Kidney (tissue), 14 donors: ENCODE data around the gene MYO7B. TPM values are rescaled to one million over a fixed set of nuclear protein-coding genes. Genes with fewer than 3 reads are reported as not detected.

Experiments used
- DNase-seq, 5 donors: peaks; one replicate each; pipeline ENCODE4 v3.0.0-alpha.2; 2013 to 2020
- FAIRE-seq: peaks from 2 replicates; lab custom pipeline; 2012; peaks lifted over from hg19 to GRCh38; lab: Jason Lieb, UNC
- H3K27ac ChIP-seq, 2 donors: one replicate each; pipeline ENCODE4 v1.7.0; 2013; ENCODE audit warnings: low read depth in 2 of 2, low read length in 2 of 2, inconsistent platforms in 1 of 2
- H3K27me3 ChIP-seq: one replicate; pipeline ENCODE4 v1.7.1; 2013; ENCODE audit warnings: low read length, inconsistent platforms; ENCODE audit not compliant: control insufficient read depth, insufficient read depth
- H3K36me3 ChIP-seq, 3 donors: one replicate each; pipeline versions ENCODE4 v1.7.0 to v1.7.1; 2013; ENCODE audit warnings: low read length in 3 of 3, control low read depth in 1 of 3, inconsistent platforms in 1 of 3; ENCODE audit not compliant: insufficient read depth in 3 of 3, control insufficient read depth in 2 of 3
- H3K4me1 ChIP-seq, 3 donors: one replicate each; pipeline versions ENCODE4 v1.7.0 to v1.7.1; 2013; ENCODE audit warnings: low read length in 3 of 3, inconsistent platforms in 1 of 3, low read depth in 1 of 3; ENCODE audit not compliant: control insufficient read depth in 2 of 3, insufficient read depth in 2 of 3
- H3K4me3 ChIP-seq, 3 donors: one replicate each; pipeline versions ENCODE4 v1.7.0 to v1.8.1; 2013; ENCODE audit warnings: low read length in 3 of 3, control low read depth in 1 of 3, inconsistent platforms in 1 of 3
- H3K9ac ChIP-seq, 3 donors: one replicate each; pipeline versions ENCODE4 v1.7.0 to v1.7.1; 2013; ENCODE audit warnings: low read length in 3 of 3, control low read depth in 1 of 3, inconsistent platforms in 1 of 3
- H3K9me3 ChIP-seq, 3 donors: one replicate each; pipeline versions ENCODE4 v1.7.0 to v1.7.1; 2013; ENCODE audit warnings: low read length in 3 of 3, control low read depth in 1 of 3, inconsistent platforms in 1 of 3; ENCODE audit not compliant: control insufficient read depth in 2 of 3, insufficient read depth in 1 of 3
- CTCF ChIP-seq: IDR thresholded peaks from 3 replicates; pipeline ENCODE4 v1.5.1; 2012; ENCODE audit warnings: mild to moderate bottlenecking, moderate library complexity, borderline replicate concordance; ENCODE audit not compliant: insufficient read depth; ENCODE audit errors: extremely low read depth
- intact Hi-C: fragments of 100-400 bp; cut with DNase I; formaldehyde crosslinking; loops from one replicate; pipeline ENCODE4 v1.11.1; 2022
- polyA plus RNA-seq: library from polyadenylated mRNA; stranded (reverse); fragments of 350-450 nt; fragmentation: Illumina TruSeq; extraction: RNeasy Lipid Tissue Mini Kit (QIAGEN cat#74804); gene quantifications from one replicate; pipeline ENCODE4 v1.2.3, GENCODE V29; 2014; ENCODE audit warnings: low read depth, low replicate concordance; ENCODE audit not compliant: insufficient read depth
- total RNA-seq: library from RNA; stranded (reverse); fragmentation: NEBNext Ultra II Directional; extraction: Animal tissue kit (Norgen Biotek cat#: 25700); gene quantifications from one replicate; pipeline ENCODE4 v1.2.1, GENCODE V29; 2021
- donor health status: control.
- donor health status: control.
- donor health status: control.
- donor health status: control.
- donor health status: control.
- donor health status: DM: yes; HTN: yes; CAD: no.
- donor health status: Normal renal cell carcinoma (clear cell type).

Gene MYO7B
- total and polyA plus RNA-seq, 2 donors from 2014 or later: 11.0 to 22.2 TPM

DNA sequence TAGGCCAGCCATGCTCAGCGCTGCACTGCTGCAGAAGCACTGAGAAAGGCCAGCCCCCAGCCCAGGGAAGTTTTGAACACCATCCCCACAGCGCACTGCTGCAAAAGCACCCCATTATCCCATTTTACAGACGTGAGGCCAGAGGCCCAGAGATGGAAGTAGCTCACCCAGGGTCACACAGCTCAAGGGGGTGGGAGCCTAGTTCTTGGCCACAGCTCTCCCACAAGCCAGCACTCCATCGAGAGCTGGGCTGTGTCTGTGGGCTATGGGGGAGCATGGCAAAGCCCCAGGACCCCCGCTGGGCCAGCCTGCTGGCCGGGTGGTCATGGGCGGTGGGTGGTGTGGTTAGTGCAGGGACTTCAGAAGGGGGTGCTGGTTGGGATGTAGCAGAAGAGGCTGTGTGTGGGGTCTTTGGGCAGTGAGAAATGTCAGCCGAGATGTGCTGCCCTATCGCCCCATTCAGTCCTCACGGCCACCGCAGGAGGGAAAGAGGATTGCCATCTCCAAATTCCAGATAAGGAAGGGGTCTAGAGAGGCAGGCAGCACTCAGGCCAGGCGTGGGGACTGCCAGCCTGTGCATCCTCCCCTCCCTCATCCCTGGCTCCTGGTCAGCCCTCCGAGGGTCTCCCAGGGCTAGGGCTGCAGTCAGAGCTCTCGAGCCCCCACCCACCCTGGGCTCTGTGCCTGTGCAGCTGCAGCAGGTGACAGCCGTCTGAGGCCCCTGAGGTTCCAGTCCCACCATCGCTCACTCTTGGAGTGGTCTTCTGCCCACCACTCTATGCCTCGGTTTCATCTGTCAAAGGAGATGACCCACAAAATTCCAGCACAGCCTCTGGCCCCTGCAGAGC, 93.5 kb downstream of the MYO7B start:
- peaks cover 0 to 2% (median 0%) of the 10 kb centered on the region in 3 donors for H3K4me1 ChIP-seq
- no peak overlapping the region for H3K27ac ChIP-seq
- no peak overlapping the region for H3K9ac ChIP-seq
- no peak for FAIRE-seq
- no peaks in the 10 kb centered on the region for H3K36me3 ChIP-seq
- H3K4me3 ChIP-seq: no peak overlapping the region
- H3K9me3 ChIP-seq: no peaks in the 10 kb centered on the region
- intact Hi-C loops: no loop called here
- peak in 1 of 5 donors; percentile 37 for DNase-seq
- TF ChIP-seq CTCF: no peak
- H3K27me3 ChIP-seq: no peaks in the 10 kb centered on the region

DNA sequence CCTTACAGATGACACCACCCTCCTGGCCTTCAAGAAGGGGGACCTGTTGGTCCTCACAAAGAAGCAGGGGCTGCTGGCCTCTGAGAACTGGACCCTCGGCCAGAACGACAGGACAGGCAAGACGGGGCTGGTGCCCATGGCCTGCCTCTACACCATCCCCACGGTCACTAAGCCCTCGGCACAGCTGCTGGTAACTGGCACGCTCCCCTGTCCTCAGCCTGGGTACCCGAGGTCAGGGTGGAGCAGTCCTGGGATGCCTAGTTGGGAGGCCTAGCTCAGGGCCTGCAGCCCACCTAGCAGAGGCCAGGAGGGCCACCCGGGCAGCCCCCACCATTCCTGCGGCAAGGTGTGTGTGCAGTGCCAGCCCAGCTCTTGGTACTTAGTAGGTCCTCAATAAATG, 94.2 kb downstream of the MYO7B start:
- no peak for FAIRE-seq
- Histone ChIP-seq H3K9me3 (no peaks in the 10 kb centered on the region), H3K4me1 (peaks cover 0 to 2% (median 0%) of the 10 kb centered on the region in 3 donors), H3K36me3 (no peaks in the 10 kb centered on the region), H3K27ac (no peak overlapping the region), H3K9ac (no peak overlapping the region), H3K4me3 (no peak overlapping the region), H3K27me3 (no peaks in the 10 kb centered on the region)
- no peak for DNase-seq
- TF ChIP-seq CTCF: no peak
- intact Hi-C loops: no loop called here

GRCh38 chr2:127630096-127630863, 94.8 kb downstream of the MYO7B start:
- DNase-seq: peak in 1 of 5 donors; percentile 43
- intact Hi-C loops: no loop called here
- no peak for FAIRE-seq
- Histone ChIP-seq H3K27ac (no peak overlapping the region), H3K36me3 (no peaks in the 10 kb centered on the region), H3K9ac (no peak overlapping the region), H3K4me1 (peaks cover 0 to 2% (median 0%) of the 10 kb centered on the region in 3 donors), H3K9me3 (no peaks in the 10 kb centered on the region), H3K4me3 (no peak overlapping the region), H3K27me3 (no peaks in the 10 kb centered on the region)
- TF ChIP-seq CTCF: no peak
